ENCODE measurements around the gene SERPINE2.

SERPINE2 gene

DNA sequence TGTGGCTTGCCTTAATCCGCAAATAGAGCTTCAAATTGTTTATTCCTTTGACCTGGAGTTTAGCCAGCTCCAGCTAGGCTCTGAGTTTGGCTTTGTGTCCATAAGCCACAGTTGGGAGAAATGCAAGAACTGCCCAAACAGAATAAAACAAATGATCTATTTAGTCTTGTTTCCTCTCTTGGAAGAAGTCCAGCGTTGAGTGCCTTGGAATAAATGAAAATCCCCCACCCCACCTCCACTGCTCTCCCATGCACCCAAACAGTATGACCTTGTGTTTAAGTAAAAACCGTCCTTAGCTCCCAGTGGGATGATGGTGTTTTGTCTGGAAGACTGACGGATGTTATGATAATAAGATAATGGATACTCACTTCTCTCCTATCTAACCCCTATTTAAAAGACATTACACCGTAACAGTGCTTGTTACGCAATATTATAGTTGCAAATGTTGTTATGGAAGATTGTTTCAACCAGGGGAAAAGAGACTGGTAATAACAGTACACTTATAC, 3.2 kb upstream of the SERPINE2 start:
- peak; percentile 59 for DNase-seq

DNA sequence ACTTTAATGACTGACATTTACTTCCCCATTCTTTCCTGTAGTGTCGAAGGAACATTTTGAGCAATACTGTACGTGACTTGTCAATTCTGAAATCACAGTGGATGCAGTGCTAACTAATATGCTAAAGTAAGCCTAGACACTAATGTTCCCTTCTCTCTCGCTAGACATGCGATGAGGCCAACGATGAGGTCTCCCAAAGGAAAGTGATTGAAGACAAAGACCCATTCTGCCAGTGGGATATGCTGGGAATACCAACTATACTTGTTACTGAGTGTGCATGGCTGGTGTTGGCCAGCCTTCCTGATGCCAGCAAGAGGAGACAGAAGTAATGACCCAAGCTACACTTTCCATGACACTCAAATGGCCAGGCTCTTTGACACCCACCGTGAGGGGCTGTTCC, 2.5 kb upstream of the SERPINE2 start:
- no peak for DNase-seq

DNA sequence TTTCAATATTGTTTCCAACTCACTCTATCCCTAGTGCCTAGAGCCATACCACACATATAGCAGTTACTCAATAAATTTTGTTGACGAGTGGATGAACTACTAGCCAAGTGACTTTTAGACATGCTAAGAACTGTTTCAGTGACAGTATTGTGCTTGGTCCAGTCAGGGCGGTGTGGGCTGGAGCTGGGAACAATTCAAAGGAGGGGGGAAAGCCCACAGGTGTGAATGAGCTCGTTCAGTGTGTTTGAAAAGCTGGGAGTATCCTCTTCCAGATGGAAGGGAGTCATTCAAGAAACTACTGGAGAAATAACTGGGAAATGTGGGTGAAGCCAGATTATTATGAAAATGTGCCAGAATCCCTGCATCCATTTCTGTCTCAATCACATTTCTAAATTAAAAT, 1.7 kb upstream of the SERPINE2 start:
- no peak for DNase-seq

DNA sequence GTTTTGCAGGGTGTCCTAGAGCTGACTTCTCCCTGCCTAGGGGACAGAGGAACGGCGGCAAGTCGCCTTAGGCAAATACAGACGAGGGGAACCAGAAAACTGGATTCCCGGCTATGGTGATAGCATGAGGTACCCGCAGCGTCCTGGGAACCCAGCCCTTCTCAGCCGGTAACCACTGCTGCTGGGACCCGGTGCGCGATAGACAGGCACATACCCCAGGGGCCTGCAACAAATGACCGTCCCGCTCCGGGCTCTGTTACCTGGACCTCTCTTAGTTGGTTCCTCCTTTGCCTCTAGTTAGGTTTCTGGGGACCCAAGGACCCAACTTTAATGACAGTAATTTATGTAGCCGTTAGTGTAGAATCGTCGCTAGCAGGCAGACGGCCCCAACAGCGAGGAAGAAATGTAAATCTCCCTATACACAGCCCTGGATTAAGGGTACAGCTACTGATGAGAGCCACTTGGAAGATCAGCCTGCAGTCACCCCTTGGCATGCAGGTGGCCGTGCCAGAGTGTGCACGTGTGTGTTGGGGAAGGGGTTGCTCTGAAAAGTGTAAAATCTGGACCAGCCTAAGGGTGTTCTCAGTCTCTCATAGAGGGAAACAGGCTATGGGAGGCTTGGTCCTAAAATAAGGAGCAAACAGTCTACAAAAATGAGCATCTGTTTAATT, 819 bp upstream of the SERPINE2 start:
- DNase-seq = no peak

DNA sequence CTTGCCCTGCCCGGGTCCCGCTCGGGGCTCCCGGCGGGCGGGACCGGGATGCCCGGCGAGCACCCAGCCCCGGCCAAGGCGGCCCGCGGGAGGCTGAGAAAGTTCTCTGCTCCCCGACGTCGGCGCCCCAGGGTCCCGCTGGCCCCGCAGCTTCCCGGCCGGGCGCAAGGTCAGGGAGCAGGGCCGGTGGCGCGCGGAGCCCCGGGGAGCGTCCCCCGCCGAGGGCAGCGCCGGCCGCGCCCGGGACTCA, 331 bp downstream of the SERPINE2 start:
- DNase-seq = no peak

DNA sequence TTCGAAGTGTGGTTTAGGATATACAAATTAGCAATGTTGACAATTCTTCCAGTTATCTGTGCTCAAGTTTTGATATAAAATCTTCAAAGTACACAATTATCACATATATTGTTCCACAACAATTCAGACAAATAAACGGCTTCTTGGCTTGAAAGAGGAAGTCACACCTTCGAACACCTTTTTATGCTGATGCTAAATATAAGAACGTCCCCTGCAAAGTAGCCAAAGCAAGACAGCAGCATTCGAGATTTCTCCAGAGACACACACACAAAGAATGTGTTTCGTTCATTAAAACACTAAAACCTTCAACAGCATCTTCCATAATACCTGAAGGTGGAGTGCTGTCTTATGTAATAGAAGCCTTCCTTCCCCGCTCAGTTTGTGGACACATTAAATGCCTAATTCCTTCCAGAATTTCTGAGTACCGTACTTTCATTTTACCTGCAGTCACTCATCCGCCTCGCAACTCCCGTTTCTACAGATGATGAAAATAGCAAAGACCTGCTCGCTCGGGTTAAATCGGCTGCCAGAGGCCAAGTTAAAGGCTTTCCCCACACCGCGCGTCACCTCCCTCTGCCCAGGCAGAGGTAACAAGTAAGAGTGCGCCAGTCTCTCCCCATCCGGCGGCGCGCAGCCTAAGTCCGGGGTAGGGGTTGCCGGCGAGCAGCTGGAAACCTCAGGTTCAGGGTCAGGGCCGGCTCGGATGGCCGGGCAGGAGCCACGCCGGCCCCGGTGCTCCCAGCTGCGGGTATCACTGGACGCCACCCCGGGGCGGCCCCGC, 847 bp downstream of the SERPINE2 start:
- peak; percentile 36 for DNase-seq

DNA sequence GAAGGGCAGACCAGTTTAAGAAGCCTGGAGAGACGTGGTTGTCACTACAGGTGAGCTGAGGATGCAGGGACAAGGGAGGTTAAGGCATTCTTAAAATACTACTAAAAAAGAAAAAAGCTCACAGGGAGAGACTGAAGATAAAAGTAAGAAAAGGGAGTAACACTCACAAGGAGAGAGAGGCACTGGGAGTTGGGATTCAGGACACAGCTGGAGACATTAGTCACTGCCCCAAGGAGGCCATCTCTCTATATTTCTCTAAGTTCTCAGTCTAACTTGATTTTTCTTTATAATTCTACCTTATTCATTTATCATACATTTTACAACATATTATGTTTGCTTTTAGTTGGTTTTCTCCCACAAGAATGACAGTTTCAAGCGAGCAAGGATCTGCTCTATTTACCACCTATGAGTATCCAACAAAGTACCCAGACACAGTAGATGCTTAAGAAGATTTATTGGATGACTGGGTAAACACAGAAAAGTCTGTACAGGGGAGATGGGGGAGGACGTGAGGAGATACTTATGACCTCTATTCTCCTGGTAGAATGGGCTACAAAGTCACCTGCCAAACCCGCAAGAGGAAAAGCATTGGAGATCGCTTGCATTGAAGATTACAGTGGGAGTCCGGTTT, 2.2 kb downstream of the SERPINE2 start:
- DNase-seq = no peak

DNA sequence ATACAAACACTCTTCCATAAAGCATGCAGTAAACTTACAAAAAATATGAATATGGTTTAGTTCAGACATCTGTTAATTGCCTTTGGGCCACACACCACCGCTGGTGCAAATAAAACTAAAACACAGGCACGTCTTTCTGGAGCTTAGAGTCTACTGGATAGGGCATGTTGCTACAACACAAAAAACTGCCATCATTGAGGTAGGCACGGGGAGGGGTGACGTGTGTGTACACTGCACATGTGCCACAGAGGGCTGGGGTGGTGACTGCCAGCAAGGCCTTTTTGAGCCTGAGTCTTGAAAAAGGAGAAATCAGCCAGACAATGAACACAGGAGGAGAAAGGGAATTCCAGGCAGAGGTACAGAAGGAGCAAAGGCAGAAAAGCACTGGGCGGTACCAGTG, 5.1 kb downstream of the SERPINE2 start:
- no peak for DNase-seq

DNA sequence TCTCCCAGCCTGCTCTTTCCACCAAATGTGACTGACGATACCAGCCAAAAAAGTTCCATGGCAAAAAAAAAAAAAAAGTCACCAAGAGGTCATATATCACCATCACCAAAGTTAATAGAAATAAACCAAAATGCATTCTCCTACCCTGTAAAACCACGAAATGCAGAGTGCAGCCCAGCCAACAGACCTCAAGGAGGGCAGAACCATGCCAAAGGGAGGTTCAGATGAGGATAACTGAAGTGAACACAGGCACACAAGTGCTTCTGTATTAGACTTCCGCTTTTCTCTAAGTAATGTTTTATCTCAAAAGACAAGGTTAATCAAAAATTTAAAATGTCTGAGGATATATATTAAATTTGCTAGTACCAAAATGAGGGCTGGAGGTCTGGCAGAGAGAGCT, 5.5 kb downstream of the SERPINE2 start:
- DNase-seq = no peak

DNA sequence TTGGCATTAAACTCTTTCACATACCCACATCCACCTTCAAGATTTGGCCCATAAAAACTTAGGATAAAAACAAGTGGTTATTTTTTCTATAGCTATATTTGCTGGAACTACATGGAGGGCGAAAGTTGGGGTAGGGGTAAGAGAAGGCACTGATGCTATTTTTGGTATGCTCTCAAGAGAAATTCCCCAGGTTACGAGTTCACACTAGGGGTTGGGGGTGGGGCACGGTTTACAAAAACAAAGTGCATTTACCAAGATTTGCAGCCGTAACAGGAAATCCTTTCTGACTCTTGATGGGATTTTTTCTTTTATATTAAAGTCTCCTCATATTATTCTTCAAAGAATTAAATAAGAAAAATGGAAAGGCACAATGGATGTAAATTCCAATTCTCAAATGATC, 6.8 kb downstream of the SERPINE2 start:
- no peak for DNase-seq

DNA sequence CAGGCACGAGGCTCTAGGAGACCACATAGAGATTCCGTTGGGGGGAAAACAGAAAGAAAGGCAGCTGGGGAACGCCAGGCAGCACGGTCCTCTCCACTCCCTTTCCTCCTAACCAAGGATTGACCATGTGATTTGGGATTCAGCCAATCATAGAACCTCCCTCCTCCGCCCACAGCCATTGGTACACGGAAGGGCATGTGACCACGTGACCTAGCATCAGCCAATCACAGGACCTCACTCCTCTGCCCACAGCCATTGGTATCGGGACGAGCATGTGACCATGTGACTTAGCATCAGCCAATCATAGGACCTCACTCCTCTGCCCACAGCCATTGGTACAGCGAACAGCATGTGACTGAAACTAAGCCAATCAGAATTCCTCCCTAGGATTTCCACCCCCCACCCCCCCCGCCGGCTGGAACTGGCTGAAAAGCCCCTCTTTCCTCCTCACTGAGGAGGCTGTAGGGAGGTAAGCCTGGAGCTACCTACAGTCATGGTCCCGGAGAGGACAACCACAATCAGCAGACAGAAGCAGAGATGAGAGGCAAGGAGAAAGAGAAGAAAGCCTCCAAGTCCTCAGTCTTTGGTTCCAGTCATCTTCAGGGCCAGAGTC, 7.6 kb downstream of the SERPINE2 start:
- DNase-seq = no peak

DNA sequence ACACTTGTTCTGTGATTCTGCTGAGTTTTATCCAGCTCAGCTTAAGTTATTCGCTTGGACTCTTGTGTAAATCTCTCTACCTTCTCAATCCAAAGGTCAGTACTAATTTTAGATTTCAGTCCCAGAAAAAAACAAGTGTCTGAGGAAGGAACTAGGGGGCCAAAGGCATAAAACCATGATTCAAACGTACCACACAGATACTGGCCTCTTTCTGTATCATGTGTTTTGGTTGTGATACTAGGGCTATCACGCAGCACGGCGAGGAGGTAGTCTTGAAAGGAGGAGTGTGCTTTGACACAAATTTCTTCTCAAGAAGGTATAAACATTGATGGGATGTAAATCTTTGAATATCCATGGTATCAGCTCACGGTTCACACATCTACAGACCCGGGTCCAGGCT, 8.3 kb downstream of the SERPINE2 start:
- DNase-seq = no peak

DNA sequence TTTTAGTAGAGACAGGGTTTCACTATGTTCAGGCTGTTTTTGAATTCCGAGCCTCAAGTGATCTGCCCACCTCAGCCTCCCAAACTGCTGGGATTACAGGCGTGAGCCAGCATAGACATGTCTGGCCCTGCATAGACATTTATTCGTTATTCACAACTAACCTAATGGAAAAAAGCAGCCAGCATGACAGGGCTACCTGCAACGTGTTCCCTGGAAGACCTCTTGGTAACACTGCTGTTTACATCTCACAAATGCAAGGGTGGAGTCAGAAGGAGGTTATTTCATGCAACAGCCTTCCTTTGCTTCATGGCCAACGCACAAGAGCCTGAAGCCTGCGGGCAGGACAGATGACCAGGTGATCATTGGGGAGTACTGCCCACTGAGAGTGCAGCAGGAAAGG, 9.2 kb downstream of the SERPINE2 start:
- no peak for DNase-seq

DNA sequence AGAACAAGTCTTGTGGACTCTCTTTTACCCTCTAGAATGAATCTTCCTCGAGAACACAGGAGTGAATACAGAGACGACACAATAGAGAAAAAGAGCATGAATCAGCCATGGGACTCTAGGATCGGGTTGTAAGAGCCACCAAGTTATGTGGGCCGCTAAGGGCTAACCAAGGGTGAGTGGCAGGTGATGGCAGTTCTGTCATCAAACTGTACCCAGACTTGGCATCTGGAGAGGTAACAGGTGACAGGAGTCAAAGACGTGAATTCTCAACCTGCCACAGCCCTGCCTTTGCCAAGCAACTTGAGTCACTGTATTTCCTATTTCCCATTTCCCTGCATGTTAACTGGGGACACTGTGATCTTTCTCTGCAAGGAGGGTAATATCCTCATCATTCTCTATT, 11.2 kb downstream of the SERPINE2 start:
- no peak for DNase-seq

DNA sequence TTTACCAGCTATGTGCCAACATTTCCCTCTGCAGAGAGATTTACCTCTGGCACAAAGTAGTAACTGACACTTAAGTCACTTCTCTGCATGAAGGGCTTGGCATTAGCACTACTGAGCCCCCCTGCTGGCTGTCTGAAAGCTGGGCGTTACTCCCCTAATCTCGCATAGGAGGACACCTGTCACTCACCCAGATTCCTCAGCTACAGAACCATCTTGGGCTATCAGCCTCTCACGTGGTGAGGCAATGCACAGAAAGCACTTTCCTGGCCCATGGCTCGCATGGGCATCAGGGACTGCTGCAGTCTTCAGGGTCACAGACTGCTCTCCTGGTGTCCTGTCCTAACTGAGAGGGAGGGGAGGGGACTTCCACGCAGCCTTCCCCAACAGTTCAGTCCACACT, 12.0 kb downstream of the SERPINE2 start:
- DNase-seq = peak; percentile 36

DNA sequence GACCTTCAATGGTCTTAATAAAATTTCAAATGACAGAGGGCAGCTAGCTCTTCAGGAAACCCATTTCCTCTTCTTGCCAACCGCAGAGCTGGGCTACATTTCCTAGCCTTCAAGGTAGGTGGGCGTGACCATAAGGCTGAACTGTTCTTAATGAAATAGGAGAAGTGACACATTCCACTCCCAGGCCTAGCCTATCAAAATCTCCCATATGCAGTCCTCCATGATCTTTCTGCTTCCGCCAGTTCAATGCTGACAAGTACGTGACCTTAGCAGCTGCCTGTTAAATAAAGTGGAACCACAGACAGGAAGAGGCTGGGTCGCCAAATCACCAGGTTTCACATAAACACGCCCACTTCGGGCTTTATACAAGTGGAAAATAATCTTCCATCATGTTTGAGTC, 13.2 kb downstream of the SERPINE2 start:
- DNase-seq = no peak

DNA sequence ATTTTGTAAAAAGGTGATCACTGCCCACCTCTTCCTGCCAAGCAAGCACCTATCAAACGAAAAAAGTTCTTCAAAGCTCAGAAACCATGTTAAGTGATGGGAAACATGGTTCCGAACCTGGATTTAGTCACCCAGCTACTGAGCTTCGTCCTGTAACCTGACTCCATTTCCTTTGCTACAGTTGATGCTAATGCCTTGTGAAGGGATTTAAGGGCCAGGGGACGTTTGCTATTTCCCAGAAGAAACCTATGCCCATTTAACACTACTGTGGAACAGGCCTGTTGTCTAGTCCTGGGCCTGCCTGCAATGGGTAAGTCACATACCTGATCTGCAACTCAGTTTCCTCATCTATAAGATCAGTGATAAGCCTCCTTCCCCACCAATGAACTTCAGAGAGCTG, 14.8 kb downstream of the SERPINE2 start:
- DNase-seq = no peak

DNA sequence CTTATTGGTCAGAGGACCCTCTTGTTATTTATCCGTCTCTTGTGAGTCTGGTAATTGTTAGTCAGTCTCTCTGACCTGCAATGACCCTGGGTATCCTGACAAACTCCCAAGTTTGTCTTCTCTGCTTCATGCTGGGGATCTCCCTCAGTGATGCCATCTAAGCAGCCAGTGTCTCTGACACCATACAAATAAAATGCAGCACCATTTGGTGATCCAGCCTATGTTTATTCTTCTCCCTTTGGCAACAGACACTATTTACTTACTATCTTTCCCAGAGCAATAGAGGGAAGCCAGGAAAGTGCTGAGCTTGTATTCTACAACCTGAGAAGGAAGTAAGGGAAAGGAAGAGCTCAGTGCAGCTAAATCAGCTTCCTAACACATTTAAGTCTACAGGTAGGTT, 15.9 kb downstream of the SERPINE2 start:
- peak; percentile 43 for DNase-seq

DNA sequence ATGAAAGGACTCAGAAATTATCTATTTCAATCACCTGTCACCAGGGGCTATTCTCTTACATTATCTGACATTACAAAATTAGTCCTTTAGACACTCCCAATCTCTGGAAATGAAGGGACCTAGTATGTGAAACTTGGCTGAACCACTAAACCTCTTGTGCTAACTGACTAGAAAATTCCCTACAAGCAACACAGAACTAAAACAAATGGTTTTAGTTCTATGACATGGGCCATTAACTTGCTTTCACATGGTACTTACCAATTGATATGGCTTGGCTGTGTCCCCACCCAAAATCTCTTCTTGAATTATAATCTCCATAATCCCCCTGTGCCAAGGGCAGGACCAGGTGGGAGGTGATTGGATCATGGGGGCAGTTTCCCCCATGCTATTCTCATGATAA, 16.6 kb downstream of the SERPINE2 start:
- DNase-seq = no peak

DNA sequence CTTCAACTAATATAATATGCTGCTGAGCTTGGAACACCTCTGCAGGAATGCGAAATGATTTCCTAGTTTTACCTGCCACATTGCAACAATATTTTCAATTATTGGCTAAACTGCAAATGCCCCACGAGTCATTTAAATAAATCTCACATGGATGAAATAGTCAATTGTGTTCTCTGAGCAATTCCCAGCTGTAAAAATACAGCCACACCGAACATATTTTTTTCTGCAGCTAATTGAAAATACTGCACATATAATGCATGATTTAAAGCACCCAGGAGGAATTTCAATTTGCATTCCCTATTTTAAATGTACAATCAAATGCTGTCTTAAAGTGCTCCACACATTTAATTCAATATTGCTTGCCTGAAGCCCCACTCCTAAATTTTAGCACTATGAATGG, 18.6 kb downstream of the SERPINE2 start:
- no peak for DNase-seq

DNA sequence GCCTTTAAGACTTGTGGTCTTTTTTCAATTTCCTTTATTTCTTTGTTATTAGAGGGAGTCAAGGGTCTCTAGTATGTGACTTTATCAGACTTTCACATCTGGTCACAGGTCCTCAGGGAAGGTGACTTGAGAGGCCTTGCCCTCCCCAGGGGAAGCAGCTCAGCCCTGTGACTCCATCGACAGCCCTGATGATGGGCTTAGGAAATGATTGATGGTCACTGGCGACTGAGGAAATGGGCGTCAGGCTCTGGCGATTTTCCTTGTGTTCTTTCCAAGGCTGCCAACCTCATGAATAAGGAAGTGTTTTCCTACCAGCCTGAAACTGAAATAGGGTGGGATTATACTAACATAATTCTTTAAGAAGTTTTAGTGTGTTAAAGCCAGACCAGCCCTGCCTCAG, 21.1 kb downstream of the SERPINE2 start:
- no peak for DNase-seq

DNA sequence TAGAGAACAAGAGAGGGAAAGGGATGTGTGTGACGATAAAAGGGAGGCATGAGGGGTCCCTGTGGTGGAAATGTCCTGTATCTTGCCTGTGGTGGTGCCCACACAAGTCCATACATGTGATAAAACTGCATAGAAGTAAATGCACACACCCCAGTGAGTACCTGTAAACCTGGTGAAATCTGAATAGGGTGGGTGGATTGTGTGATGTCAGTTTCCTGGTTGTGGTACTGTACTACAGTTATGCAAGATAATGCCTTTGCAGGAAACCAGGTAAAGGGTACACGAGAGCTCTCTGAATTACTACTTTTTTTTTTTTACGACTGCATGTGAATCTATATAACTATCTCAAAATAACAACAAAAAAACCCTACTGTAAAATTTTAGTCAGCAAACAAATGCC, 22.1 kb downstream of the SERPINE2 start:
- no peak for DNase-seq

DNA sequence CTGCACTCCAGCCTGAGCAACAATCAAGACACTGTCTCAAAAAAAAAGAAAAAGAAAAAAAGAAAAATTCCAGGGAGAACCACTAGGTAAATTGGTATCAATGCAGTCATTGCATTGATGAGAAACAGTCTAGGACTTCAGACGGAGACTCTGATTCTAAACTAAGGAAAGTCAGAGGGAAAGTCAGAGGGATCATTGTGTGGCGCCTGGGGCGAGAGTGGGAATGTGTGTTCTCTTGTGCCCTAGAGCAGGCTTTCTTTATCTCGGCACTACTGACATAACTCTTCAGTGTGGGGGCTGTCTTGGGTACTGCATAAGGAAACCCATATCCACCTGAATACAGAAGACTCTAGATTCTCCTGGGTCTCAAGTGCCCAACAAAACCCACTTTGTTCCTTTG, 24.8 kb downstream of the SERPINE2 start:
- DNase-seq = no peak

DNA sequence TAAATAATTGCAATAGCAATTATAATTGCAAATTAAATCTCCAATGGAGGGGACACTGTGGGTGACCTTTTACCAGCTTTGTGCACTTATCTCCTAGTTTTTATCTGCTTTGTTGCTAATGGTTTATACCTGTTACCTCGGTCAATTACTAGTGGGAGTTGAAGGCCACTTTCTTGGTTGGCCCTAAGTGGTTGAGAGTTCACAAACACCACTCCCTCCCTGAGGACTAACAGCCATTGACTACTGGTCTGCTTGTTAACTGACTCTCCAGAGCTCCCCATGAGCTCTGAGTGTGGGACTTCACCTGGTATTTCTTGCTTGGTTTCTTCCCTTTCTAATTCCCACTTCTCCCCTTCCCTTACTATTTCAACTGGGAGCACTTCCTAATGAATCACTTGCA, 27.2 kb downstream of the SERPINE2 start:
- no peak for DNase-seq

Measured in NCI-H345 (cell line).